Measurements from ENCODE around the gene ISYNA1.

Gene ISYNA1

DNA sequence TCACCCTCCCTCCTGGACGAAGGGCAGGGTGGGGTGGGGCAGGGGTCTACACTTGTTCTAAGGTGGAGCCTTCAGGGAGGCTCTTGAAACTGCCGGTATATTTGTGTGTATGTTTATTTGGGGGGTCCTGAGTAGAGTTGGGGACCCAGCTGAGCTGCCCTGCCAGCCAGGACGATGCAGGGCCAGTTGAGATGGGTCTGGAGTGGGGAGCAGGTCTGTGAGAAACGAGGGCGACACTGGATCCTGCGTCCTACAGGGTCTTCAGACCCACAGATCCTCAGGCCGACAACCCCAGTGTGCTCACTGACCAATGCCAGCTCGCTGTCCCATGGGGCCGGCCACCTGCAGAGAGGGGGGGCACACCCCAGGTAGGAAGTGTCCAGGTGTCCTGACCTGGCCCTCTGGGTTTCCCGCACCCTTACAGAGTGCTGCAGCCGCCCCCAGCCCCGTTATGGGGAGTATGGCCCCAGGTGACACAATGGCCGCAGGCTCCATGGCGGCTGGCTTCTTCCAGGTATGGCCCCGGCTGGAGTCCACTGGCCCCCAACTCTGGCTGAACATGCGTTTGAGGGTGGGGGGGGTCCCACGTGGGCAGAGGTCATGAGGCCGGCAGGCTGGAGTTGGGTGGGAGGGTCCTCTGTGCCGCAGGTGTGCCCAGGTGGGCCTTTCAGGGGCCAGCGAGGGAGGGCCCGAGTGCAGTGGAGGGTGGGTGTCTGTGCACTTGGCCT, 7.4 kb downstream of the ISYNA1 start:
- no peak for DNase-seq

DNA sequence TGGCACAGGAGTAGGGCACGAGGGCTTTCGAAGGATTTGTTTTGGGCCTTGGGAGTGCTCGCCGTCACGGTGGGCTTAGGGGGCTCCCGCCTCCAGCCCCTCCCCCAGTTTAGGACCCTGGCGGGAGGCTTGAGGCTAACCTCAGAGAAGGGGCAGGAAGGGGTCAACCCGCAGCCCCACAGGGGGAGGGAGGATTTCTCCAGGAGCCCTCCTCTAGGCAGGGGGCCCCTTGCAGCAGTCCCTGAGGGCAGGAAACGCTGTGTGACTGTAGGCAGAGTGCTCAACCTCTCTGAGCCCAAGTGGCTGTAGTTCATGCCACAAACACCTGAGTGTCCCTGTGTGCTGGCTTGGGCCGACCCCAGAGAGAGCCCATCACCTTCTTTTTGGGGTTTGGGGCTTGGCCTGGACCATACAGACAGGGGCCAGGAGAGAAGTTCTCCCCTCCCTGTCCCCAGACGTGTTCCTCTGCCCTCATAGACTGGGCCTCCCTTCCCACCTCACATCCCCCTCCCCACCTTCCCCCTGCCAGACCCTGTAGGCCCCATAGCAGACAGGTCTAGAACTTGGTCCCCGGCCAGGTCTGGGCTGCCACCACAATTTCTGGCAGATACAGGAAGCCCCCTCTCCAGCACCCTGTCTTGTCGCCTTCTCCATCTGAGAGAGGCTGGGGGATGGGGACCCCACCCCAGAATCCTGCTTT, 8.1 kb downstream of the ISYNA1 start:
- DNase-seq = no peak

DNA sequence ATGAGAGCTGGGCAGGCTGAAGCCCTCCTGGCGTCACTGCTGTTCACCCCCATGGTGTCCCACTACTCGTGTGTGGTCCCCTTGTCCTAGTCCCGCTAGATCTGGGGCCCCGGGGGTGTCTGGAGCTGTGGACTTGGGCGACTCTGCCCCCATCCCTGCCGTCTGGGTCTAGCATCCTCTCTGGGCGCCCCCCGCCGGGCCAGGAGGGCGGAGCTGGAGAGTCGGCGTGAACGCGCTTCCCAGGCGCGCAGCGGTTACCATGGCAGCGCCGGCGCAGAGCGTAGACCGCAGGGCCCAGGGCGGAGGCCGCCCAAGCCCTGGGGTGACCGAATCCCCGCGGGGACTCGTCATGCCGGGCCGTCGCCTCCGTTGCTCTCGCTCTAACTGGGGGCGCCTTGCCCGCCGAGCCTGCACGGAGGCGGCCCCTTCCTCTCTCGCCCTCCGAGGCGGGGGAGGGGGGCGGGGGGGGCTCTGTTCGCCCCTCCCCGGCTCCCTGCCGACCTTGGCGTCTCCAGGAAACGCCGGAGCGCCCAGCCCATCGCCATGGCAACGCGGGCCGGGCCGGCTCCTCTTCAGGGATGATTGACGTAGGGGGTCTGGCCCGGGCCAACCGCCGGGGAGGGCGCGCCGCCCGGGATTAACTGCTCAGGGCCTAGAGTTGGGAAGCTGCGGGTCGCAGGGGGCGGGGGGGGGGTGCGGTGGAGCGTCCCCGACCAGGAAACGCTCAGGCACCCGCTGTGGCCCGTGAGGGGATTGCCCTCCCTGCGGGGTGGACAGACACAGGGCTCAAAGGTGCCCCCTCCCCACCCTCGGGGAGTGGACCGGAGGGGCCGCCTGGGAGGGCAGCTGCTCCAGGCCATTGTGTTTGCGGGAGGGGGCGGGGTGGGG, 8.9 kb downstream of the ISYNA1 start:
- DNase-seq = peak; percentile 83

DNA sequence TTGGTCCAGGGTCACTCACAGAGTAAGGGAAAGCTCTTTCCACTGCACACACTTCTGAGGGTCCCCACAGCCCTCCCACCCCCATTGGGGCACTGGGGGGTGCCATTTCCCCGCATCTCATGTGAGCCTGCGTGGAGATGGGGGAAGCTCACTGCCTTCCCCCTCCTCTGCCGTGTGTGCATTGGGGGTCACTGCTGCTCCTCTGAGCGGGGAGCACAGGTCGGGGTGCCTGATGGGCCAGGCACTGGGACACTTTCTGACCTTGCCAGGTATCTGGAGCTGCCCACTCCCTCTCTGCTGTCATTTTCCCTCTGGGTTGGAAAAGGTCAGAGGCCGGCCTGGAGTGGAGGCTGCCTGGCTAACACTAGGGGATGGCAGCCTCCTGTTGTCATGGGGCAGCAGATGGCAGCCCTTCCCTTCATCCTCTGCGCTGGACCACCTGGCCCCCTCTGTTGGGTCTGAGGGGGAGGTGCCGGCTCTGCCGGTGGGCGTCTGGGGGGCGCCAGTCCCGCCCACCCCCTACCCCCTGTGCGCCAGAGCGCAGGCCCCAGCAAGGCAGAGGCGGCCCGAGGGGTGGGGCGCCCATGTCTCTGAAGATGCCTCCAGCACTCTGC, 9.7 kb downstream of the ISYNA1 start:
- no peak for DNase-seq

DNA sequence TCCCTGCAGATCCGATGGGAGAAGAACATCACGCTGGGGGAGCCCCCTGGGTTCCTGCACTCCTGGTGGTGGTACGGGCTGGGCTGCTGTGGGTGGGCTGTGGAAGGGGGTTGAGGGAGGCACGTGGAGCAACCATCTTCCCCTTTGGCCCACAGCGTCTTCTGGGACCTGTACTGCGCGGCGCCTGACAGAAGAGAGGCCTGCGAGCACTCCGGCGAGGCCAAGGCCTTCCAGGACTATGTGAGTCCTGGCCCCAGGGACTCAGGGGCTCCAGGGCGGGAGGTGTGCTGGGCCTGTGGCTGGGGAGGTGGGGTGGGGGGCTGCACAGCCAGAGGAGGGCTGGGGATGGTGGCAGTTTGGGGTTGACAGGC, 10.2 kb downstream of the ISYNA1 start:
- no peak for DNase-seq

DNA sequence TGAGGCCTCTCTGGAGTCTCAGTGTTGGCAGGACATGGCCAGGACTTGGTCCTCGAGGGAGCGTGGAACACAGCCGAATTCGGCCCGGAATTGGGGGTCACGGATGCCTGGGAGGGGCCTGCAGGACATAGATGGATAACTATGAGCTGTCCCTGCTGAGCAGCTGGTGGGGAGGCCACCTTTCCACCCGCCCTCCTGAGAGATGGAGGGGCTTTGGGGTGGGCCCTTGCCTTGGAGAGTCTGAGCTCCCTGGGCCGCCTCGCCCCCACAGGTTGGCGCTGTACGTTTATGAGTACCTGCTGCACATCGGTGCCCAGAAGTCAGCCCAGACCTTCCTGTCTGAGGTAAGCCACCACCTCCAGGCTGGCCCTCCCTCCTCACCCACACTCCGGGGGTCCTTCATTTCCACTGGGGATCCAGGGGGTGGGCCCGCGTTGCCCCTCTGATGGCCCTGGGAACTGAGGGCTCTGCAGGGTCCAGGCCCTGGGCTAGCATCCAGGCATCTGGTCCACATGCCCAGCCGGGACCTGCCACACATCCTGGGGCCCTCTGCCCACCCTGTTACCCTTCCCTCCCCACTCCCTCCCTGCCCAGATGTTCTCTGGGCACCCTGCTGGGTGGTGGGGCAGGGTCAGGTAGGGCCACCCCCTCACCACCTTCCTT, 10.7 kb downstream of the ISYNA1 start:
- DNase-seq = no peak

DNA sequence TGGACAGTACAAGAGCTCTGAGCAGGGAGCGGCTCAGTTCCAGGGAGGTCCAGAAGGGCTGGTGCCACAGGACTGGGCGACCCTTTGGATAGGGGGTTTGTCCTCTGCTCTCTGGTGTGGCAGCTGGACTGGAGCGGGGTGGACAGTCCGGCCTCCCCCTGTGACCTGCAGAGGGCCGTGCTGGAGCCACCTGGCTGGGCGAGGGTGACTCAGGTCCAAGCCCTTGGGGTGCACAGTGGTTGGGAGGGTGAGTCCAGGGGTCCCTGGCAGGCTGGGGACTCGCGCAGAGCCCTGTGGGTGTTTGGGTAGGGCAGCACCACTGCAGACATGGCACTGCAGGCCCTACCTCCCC, 11.5 kb downstream of the ISYNA1 start:
- no peak for DNase-seq

DNA sequence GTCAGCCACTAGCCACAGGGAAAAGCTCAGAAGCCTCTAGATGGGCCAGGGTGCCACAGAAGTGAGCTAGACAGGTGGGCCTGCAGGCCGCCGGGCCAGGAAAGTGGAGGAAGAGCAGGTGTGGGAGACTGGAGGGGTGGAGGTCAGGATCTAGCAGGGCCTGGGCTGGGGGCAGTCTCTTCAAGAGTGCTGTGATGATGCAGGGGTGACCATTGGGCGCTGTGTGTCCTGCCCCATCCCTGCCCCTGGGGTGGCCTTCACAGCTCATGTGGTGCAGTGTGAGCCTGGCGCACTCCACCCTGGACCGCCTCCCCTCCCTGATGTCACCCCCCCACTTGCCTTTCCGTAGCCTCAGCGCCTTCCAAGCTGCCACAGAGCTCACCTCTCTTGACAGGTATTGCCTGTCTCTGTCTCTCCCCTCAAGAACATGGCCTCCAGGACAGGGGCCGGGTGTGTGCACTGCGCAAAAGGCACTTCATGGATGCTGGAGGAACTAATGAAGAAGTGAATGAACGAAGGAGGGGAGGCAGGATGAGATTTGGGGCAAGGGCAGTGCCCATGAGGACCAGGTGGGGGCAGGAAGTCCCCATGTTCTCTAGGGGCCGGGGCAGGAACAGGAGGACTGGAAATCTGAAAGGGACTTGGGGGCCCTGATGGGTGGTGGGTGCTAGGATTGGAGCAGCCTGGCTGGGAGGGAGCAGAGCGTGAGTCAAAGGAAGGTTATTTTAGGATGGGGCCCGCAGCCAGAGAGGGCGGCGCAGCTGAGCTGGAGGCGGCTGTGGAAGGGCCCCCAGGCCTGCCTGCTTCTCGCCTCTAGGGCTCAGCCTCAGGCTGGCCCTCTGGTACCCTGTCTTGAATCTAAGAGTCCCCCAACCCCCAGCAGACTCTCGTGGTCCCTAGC, 12.2 kb downstream of the ISYNA1 start:
- DNase-seq = no peak

DNA sequence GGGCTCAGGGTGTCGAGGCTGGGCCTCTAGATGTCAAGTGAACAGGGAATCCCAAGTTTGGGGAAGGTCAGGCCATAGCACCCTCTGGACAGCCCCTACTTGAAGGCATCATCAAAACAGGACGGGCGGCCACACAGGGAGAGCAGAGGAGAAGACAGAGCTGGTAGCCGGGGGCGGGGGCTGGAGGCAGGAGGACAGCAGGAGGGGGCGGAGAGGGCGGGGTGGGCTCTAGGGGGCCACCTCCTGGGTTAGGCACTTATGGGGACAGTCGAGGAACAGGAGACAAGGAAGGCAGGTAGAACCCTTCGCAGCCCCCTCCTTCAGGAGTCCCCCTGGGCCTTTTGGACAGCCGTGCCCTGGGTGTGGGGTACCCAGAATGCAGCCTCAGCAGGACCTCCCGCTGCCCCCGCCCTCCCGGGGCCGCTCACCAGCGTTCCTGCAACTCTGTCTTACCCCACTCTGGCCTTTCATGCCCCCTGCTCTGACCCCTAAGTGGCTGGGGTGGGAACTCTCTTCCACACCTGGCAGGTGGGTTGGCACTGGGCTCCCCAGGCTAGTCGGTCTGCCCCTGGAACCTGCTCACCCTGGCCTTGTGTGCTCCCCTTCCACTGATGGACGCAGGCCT, 12.9 kb downstream of the ISYNA1 start:
- no peak for DNase-seq

DNA sequence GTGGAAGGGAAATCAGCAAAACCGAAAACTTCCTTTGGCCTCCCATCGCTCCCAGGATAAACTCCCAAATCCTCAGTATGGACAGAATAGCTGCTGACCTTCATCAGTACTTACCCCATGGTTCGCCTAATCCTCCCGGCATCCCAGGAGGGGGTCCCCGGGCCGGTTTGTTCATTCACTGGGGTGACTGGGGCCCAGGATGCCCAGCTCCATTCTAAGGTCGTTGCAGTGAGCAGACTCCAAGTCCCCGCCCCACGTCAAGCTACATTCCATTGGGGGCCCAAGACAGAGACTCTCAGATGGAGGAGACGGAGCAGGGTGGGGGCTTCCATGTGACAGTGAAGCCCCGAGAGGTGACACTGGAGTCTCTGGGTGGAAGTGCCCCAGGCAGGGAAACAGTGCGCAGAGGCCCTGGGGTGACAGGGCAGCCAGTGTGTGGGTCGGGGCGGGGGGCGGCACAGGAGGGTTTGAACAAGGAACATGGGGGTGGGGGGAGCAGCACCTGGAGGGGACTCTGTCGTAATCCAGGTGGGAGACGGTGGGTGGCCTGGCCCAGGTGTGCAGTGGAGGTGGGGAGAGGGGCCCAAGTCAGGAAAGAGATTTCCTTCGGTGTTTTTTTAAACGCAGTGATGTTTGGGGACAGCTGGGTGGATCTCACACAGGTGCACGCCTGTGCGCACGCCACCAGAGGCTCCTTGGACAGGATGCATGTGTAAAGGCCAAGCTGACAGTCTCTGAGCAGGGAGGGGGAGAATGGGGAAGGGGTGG, 13.6 kb downstream of the ISYNA1 start:
- no peak for DNase-seq

DNA sequence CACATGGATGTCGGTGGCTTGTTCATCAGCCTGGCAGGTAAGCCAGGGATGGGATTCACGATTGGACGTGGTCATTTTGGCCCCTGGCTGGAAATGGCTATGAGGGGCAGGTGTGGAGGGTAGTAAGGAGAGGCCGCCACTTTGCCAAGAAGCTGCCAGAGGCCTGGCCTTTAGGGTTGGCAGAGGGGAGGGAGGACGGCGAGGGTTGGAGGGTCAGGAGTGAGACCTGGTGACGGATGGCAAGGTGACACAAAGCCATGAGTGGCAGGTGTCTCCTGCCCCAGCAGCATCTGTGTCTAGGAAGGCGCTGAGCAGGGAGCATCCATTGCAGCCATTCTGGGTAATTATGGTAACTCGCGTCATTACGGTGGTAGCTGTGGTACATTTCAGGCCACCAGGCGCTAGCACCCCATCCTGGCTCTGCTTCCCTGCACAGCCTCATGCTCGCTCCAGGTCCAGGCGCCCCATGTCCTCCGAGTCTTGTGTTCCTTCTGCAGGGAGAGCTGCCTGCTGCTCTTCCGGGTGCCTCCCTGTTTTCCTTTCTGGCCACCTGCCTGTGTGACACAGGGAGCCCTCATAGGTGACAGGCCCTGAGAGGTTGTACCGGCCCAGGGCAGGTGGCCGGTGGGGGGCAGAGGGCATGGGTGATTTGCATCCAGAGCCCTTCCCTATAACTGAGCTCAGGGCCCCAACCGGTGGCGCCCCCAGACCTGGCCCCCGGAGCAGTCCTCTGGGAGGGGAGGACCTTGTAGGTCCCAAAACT, 14.5 kb downstream of the ISYNA1 start:
- DNase-seq = no peak

DNA sequence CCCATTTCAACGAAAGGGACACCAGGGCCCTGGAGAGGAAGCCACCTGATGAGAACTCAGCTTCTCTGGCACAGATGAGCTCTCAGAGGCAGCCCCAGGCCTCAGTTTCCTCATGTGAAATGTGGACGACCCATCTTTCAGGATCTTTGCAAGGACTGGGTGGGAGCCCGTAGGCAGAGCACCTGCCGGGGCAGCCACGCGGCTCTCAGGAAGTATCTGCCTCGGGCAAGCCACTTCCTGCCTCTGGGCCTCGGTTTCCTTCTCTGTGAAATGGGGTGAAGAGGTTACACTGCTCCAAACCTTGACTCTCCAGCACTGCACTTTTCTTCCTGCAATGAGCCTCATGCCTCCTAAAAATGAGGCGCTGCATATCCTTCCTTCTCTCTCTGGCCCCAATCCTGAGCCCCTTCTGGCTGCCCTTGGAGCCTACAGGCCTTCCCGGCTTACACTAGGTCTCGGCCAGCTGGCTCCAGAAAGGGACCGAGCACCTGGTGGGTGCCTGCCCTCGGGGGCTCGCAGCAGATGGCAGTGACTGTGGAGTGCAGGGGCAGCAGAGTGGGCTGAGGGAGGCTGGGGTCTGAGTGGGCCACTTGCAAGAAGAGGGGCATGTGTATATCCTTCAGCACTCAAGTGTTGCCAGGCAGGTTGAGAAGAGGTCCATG, 15.3 kb downstream of the ISYNA1 start:
- DNase-seq = no peak

DNA sequence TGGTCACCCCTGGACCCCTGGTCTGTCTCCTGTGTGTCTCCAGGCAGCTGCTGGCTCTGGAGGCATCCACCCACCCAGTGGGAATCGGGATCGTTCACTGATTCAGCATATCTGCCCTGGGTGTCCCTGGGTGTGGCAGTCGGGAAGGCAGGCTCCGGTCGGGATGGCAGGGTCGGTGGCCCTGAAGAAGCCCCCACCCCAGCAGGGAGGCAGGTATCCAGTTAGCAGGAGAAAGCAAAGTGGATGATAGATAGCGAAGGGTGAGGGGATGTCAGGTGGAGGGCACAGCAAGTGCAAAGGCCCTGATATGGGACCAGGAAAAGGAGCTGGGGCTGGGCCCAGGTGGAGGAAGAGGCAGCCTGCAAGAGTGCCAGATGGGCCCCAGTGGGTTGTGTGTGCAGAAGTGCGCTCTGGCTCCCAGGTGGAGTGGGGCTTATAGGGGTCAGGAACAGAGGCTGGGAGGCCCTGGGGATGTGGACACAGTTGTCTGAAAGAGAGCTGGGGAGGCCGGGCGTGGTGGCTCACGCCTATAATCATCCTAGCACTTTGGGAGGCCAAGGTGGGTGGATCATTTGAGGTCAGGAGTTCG, 16.5 kb downstream of the ISYNA1 start:
- no peak for DNase-seq

DNA sequence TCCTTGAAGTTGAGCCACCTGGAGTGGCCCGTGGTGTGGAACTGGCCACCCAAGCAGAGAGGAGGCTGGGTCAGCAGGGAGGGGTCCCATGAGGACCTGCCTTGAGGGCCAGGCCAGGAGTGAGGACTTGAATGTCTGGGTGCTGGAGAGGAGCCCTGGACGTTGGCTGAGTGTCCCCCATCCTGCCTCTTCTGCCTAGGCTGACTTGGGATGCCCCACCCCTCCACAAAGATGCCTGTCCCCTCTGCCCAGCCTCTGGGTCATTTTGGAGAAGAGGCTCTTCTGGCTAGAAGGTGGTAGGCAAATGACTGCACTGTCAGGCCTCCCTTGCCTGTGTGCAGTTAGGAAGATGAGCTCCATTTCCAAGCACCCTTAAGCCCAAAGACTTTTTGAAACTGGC, 17.0 kb downstream of the ISYNA1 start:
- no peak for DNase-seq

DNA sequence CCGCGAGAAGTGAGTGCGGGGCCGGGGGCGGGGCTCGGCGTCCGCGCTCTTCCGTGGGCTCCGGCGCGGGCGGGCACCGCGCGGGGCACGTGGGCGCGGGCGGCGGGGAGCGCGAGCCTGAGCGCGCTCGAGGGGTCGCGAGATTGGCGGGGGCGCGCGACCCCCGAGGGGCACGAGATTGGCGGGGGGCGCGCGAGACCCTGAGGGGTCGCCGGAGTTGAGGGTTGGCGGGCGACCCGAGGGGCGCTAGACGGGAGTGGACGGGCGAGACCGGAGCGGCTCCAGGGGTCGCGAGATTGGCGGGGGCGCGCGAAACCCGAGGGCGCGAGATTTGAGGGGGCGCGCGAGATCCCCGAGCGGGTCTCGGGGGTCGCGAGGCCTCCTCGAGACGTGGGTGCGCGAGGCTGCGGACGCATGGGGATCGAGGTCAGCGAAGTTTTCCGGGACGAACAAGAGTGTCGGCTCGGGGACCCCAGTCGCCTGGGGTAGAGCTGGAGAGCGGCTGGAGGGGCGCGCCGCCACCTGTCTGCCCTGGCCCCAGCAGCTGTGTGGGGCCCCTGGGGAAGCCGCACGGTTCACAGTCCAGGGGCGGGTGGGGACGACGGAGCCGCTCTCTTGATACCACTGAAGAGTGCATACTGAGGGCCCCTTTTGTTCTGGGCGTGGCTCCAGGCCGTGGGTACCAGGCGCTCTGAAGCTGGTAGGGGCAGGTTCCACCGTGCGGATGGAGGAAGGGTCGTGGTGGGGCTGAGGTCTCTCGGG, 18.1 kb downstream of the ISYNA1 start:
- peak; percentile 66 for DNase-seq

DNA sequence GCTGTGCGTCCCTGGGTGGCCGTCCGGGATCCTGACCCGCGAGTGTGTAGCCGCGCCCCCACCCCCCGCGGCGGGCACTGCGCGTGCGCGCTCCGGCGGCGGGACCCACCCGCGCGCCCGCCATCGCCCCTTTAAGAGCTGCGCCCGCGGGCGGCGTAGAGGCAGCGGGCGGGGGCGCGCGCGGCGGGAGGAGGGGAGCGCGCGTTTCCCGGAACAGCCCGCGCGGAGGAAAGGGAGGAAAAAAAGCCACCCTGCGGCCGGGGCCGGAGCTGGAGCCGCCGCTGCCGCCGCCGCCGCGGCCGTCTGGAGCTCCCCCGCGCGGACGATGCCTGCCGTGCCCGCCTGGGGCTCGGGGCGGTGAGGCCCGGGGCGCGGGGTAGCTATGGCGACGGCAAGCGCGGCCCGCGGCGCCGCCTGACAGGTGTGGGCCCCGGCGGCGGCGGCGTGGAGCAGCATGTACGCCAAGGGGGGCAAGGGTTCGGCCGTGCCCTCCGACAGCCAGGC, 18.7 kb downstream of the ISYNA1 start, which contains the start of gene SSBP4:
TSS of gene SSBP4 (plus strand) at position 204 of the 504 bp plus-strand sequence. CDS start at position 455, 251 bp downstream.
- DNase-seq = peak; percentile 86

DNA sequence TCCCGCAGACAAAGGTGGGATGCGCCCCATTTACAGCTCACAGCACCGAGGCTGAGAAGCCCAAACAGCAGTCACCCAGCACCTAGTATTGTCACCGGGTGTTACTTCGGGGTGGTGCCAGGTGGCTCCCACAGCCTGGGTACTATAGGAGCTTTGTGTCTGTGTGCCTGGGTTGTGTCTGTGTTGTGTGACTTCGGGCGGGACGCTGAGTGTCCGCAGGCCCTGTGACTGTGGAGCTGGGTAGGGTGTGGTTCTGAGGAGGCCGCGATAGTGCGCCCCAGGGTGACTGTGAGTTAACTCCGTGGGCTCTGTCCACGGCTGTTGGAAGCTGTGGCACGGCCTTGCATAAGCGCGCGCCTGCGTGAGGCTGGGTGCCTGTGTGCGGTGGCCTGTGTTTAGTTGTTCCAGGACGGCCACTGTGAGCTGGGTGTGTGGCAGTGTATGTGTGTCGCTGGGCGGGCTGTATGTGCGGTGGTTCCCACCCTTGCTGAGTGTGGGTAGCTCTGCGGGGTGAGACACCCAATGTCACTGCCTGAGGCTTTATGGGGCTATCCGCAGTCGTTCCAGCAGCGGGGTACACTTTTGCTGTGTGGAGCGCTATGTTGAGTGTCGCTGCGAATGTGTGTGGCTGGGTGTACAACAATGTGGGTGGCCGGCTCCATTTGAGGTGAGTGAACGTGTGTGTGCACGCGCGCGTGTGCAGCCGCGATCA, 19.3 kb downstream of the ISYNA1 start:
- DNase-seq = peak; percentile 77

Measured in hematopoietic multipotent progenitor cell treated with erythropoietin and hydrocortisone succinate and interleukin-3 and kit ligand, for 8 days (in vitro differentiated cells).